Measurements from ENCODE around the gene RPL36.

The RPL36 gene

GRCh38 chr19:5645409-5645808 is 44.7 kb upstream of the RPL36 start:
- Histone ChIP-seq H3K4me1 (ENCODE audit: insufficient read depth, poor library complexity, severe bottlenecking) (no peaks in the 10 kb centered on the region), H3K36me3 (ENCODE audit: low read depth) (peaks cover 80% of the 10 kb centered on the region), H3K4me3 (ENCODE audit: severe bottlenecking) (no peak overlapping the region), H3K27ac (ENCODE audit: poor library complexity, severe bottlenecking) (no peak overlapping the region), H3K9me3 (ENCODE audit: severe bottlenecking) (no peaks in the 10 kb centered on the region), H3K27me3 (ENCODE audit: insufficient read depth, poor library complexity, severe bottlenecking) (no peaks in the 10 kb centered on the region)
- no peak for ATAC-seq (ENCODE audit: low read depth)
- TF ChIP-seq CTCF (IDR thresholded peaks at IDR 0.05; ENCODE audit: poor library complexity, severe bottlenecking) = no peak
- no peak for DNase-seq (ENCODE audit: low spot score)

- no peaks in the 10 kb centered on the region for H3K4me1 ChIP-seq (ENCODE audit: insufficient read depth, poor library complexity, severe bottlenecking)
- no peaks in the 10 kb centered on the region for H3K27me3 ChIP-seq (ENCODE audit: insufficient read depth, poor library complexity, severe bottlenecking)
- no peak overlapping the region for H3K27ac ChIP-seq (ENCODE audit: poor library complexity, severe bottlenecking)
- peaks cover 87% of the 10 kb centered on the region for H3K36me3 ChIP-seq (ENCODE audit: low read depth)
- no peak overlapping the region for H3K4me3 ChIP-seq (ENCODE audit: severe bottlenecking)
- no peaks in the 10 kb centered on the region for H3K9me3 ChIP-seq (ENCODE audit: severe bottlenecking)
- no peak for DNase-seq (ENCODE audit: low spot score)
- ATAC-seq (ENCODE audit: low read depth) = no peak
- TF ChIP-seq CTCF (IDR thresholded peaks at IDR 0.05; ENCODE audit: poor library complexity, severe bottlenecking) = no peak
Measured at GRCh38 chr19:5646703-5647102, 43.4 kb upstream of the RPL36 start.

GRCh38 chr19:5648464-5648863 is 41.6 kb upstream of the RPL36 start:
- no peaks in the 10 kb centered on the region for H3K27me3 ChIP-seq (ENCODE audit: insufficient read depth, poor library complexity, severe bottlenecking)
- H3K27ac ChIP-seq (ENCODE audit: poor library complexity, severe bottlenecking) = no peak overlapping the region
- peaks cover 90% of the 10 kb centered on the region for H3K36me3 ChIP-seq (ENCODE audit: low read depth)
- DNase-seq (ENCODE audit: low spot score) = no peak
- H3K9me3 ChIP-seq (ENCODE audit: severe bottlenecking) = no peaks in the 10 kb centered on the region
- no peak overlapping the region for H3K4me3 ChIP-seq (ENCODE audit: severe bottlenecking)
- no peaks in the 10 kb centered on the region for H3K4me1 ChIP-seq (ENCODE audit: insufficient read depth, poor library complexity, severe bottlenecking)
- TF ChIP-seq CTCF (IDR thresholded peaks at IDR 0.05; ENCODE audit: poor library complexity, severe bottlenecking) = no peak
- no peak for ATAC-seq (ENCODE audit: low read depth)

GRCh38 chr19:5651361-5651760 is 38.7 kb upstream of the RPL36 start:
- Histone ChIP-seq H3K4me3 (ENCODE audit: severe bottlenecking) (no peak overlapping the region), H3K4me1 (ENCODE audit: insufficient read depth, poor library complexity, severe bottlenecking) (no peaks in the 10 kb centered on the region), H3K9me3 (ENCODE audit: severe bottlenecking) (no peaks in the 10 kb centered on the region), H3K27me3 (ENCODE audit: insufficient read depth, poor library complexity, severe bottlenecking) (no peaks in the 10 kb centered on the region), H3K27ac (ENCODE audit: poor library complexity, severe bottlenecking) (no peak overlapping the region), H3K36me3 (ENCODE audit: low read depth) (peaks cover 89% of the 10 kb centered on the region)
- DNase-seq (ENCODE audit: low spot score) (no peak), ATAC-seq (ENCODE audit: low read depth) (no peak)
- TF ChIP-seq CTCF (IDR thresholded peaks at IDR 0.05; ENCODE audit: poor library complexity, severe bottlenecking) = no peak

- TF ChIP-seq CTCF (IDR thresholded peaks at IDR 0.05; ENCODE audit: poor library complexity, severe bottlenecking) = no peak
- no peak for ATAC-seq (ENCODE audit: low read depth)
- Histone ChIP-seq H3K36me3 (ENCODE audit: low read depth) (peaks cover 87% of the 10 kb centered on the region), H3K4me3 (ENCODE audit: severe bottlenecking) (no peak overlapping the region), H3K27ac (ENCODE audit: poor library complexity, severe bottlenecking) (no peak overlapping the region), H3K4me1 (ENCODE audit: insufficient read depth, poor library complexity, severe bottlenecking) (no peaks in the 10 kb centered on the region), H3K9me3 (ENCODE audit: severe bottlenecking) (no peaks in the 10 kb centered on the region), H3K27me3 (ENCODE audit: insufficient read depth, poor library complexity, severe bottlenecking) (no peaks in the 10 kb centered on the region)
- DNase-seq (ENCODE audit: low spot score) = no peak
Measured at GRCh38 chr19:5652261-5652660, 37.8 kb upstream of the RPL36 start.

Measured in RWPE2 (cell line).